A204.1 (cell line): ENCODE measurements around the gene MTFR1L.

Source experiments
- FAIRE-seq: peaks from 2 replicates; lab custom pipeline; 2012; peaks lifted over from hg19 to GRCh38; lab: Jason Lieb, UNC

The MTFR1L gene

GRCh38 chr1:25792115-25792514 lies 27.6 kb upstream of the MTFR1L start:
- FAIRE-seq = no peak

- FAIRE-seq = no peak
These were observed 26.1 kb upstream of the MTFR1L start for GRCh38 chr1:25793585-25794170.

GRCh38 chr1:25794325-25794724 lies 25.4 kb upstream of the MTFR1L start:
- FAIRE-seq = no peak

- FAIRE-seq = no peak
These were observed 24.5 kb upstream of the MTFR1L start for GRCh38 chr1:25795211-25795610.

- no peak for FAIRE-seq
These were observed 23.6 kb upstream of the MTFR1L start for GRCh38 chr1:25795946-25796810.

GRCh38 chr1:25796811-25797458 lies 22.8 kb upstream of the MTFR1L start:
- FAIRE-seq = no peak

GRCh38 chr1:25797939-25798338 lies 21.8 kb upstream of the MTFR1L start:
- FAIRE-seq = no peak

GRCh38 chr1:25798666-25799351 lies 20.9 kb upstream of the MTFR1L start:
- no peak for FAIRE-seq

- FAIRE-seq = no peak
These were observed 20.3 kb upstream of the MTFR1L start for GRCh38 chr1:25799352-25799934.

GRCh38 chr1:25799935-25800702 lies 19.6 kb upstream of the MTFR1L start, which contains the start of gene SELENON:
TSS of gene SELENON (plus strand) at chr1:25800193. CDS start at chr1:25800231, 38 bp downstream.
- no peak for FAIRE-seq

- no peak for FAIRE-seq
These were observed 18.9 kb upstream of the MTFR1L start for GRCh38 chr1:25800703-25801377.

GRCh38 chr1:25802915-25803314 lies 16.8 kb upstream of the MTFR1L start:
- FAIRE-seq = no peak

GRCh38 chr1:25803368-25803767 lies 16.4 kb upstream of the MTFR1L start:
- no peak for FAIRE-seq

GRCh38 chr1:25804244-25804963 lies 15.3 kb upstream of the MTFR1L start:
- FAIRE-seq = no peak

- FAIRE-seq = no peak
These were observed 14.5 kb upstream of the MTFR1L start for GRCh38 chr1:25804964-25805862.

- no peak for FAIRE-seq
These were observed 13.9 kb upstream of the MTFR1L start for GRCh38 chr1:25805863-25806225.

- FAIRE-seq = no peak
These were observed 13.3 kb upstream of the MTFR1L start for GRCh38 chr1:25806418-25806817.

- no peak for FAIRE-seq
These were observed 12.0 kb upstream of the MTFR1L start for GRCh38 chr1:25807480-25808390.
